HCT116 (cell line): ENCODE results near the gene FCER2. TPM values are rescaled to one million over a fixed set of nuclear protein-coding genes. Genes with fewer than 3 reads are reported as not detected.

Experiments
- ATAC-seq: fragments of 200-7000 bp; cut with Tn5 transposase; 2 replicates; pipeline ENCODE4 v1.9.1; 2020; ENCODE audit warnings: mild to moderate bottlenecking, moderate library complexity
- BruUV-seq: library from RNA; stranded (reverse); fragments of 400-500 nt; replicated peaks from 2 replicates; lab custom pipeline; 2021; lab: Mats Ljungman, UMichigan
- CTCF ChIA-PET: fragments of 300-600 bp; sonication (Branson Sonifier 250); formaldehyde crosslinking; loops from one replicate; lab custom pipeline; 2021; ENCODE audit warnings: antibody characterized with exemption; lab: Charles Lee
- POLR2A ChIA-PET: fragments of 300-600, 350-600 bp; sonication (Branson Sonifier 250); formaldehyde crosslinking; loops from one replicate; lab custom pipeline; 2021; ENCODE audit warnings: antibody characterized with exemption; lab: Charles Lee
- RAD21 ChIA-PET, 2 experiments: fragments of 300-600 bp; sonication (Branson Sonifier 250); formaldehyde crosslinking; loops; one replicate each; lab custom pipeline; 2023; ENCODE audit warnings: low total read pairs in 2 of 2; ENCODE audit not compliant: uncharacterized antibody in 2 of 2, unreplicated experiment in 2 of 2, low non-redundant PET in 1 of 2; lab: Charles Lee
- DNase-seq: peaks from one replicate; pipeline ENCODE4 v3.0.0-alpha.2; 2010; ENCODE audit warnings: low read depth, low spot score
- H2AFZ ChIP-seq: fragments of 200-600 bp; shearing (Covaris generic), sonication (generic); 2 replicates; pipeline ENCODE4 v1.6.1; 2017; ENCODE audit warnings: low read depth, mixed run types, mixed read lengths, antibody characterized with exemption, low read length; ENCODE audit not compliant: poor library complexity, severe bottlenecking
- H3K27ac ChIP-seq: 2 replicates; pipeline ENCODE4 v1.5.1; 2012; ENCODE audit warnings: low read depth, low read length
- H3K27me3 ChIP-seq: fragments of 200-600 bp; sonication (generic); 2 replicates; pipeline ENCODE4 v1.6.1; 2016; ENCODE audit warnings: mixed run types, low read length, mixed read lengths; ENCODE audit not compliant: insufficient read depth
- H3K36me3 ChIP-seq, 2 experiments: fragments of 200-500 bp in 1 of 2; fragments of 200-600 bp in 1 of 2; sonication (Bioruptor generic) in 1 of 2; sonication (generic) in 1 of 2; 2 replicates each; pipeline versions ENCODE4 v1.5.1 to v1.6.1; 2014 to 2016; ENCODE audit warnings: low read length in 2 of 2, inconsistent platforms in 1 of 2, mixed read lengths in 1 of 2, mixed run types in 1 of 2; ENCODE audit not compliant: insufficient read depth in 2 of 2, control insufficient read depth in 1 of 2
- H3K4me1 ChIP-seq, 2 experiments: fragments of 200-600 bp in 1 of 2; sonication (generic) in 1 of 2; 2 replicates each; pipeline versions ENCODE4 v1.5.1 to v1.6.1; 2012 to 2017; ENCODE audit warnings: low read length in 2 of 2, inconsistent platforms in 1 of 2, mild to moderate bottlenecking in 1 of 2, mixed read lengths in 1 of 2, mixed run types in 1 of 2, moderate library complexity in 1 of 2; ENCODE audit not compliant: insufficient read depth in 2 of 2, control insufficient read depth in 1 of 2
- H3K4me2 ChIP-seq: fragments of 200-600 bp; sonication (generic); 2 replicates; pipeline ENCODE4 v1.6.1; 2017; ENCODE audit warnings: mixed run types, low read length, mixed read lengths
- H3K4me3 ChIP-seq, 2 experiments: fragments of 200-600 bp in 1 of 2; sonication (generic) in 1 of 2; replicated peaks in 1 of 2; 2 replicates each; pipeline ENCODE4 v1.5.1; 2011 to 2016; ENCODE audit warnings: low read length in 2 of 2, control low read depth in 1 of 2, low read depth in 1 of 2, mild to moderate bottlenecking in 1 of 2, mixed read lengths in 1 of 2, mixed run types in 1 of 2
- H3K79me2 ChIP-seq: fragments of 200-600 bp; sonication (generic); 2 replicates; pipeline ENCODE4 v1.6.1; 2017; ENCODE audit warnings: mild to moderate bottlenecking, mixed run types, low read length, moderate library complexity, mixed read lengths; ENCODE audit not compliant: insufficient read depth
- H3K9ac ChIP-seq: fragments of 200-600 bp; sonication (generic); 2 replicates; pipeline ENCODE4 v1.6.1; 2016; ENCODE audit warnings: low read length, mixed read lengths
- H3K9me2 ChIP-seq: fragments of 200-600 bp; sonication (generic), shearing (Covaris generic); 2 replicates; pipeline ENCODE4 v1.6.1; 2017; ENCODE audit warnings: mixed run types, mild to moderate bottlenecking, moderate library complexity; ENCODE audit not compliant: insufficient read depth
- H3K9me3 ChIP-seq, 2 experiments: fragments of 200-500 bp in 1 of 2; fragments of 200-600 bp in 1 of 2; sonication (Bioruptor generic) in 1 of 2; sonication (generic) in 1 of 2; 2 replicates each; pipeline ENCODE4 v1.6.1; 2014 to 2017; ENCODE audit warnings: low read length in 2 of 2, mixed read lengths in 2 of 2, inconsistent platforms in 1 of 2, low read depth in 1 of 2, mild to moderate bottlenecking in 1 of 2, mixed run types in 1 of 2, moderate library complexity in 1 of 2; ENCODE audit not compliant: control insufficient read depth in 1 of 2, insufficient read depth in 1 of 2
- H4K20me1 ChIP-seq: fragments of 200-600 bp; sonication (generic), shearing (Covaris generic); 2 replicates; pipeline ENCODE4 v1.6.1; 2017; ENCODE audit warnings: mixed run types, mild to moderate bottlenecking, moderate library complexity; ENCODE audit not compliant: insufficient read depth
- ATF3 ChIP-seq: IDR thresholded peaks from 2 replicates; pipeline ENCODE4 v1.6.1; 2012
- CBX3 ChIP-seq: IDR thresholded peaks from 2 replicates; pipeline ENCODE4 v1.6.1; 2012; ENCODE audit warnings: low read depth
- CTCF ChIP-seq, 3 experiments: fragments of 200-600 bp in 1 of 3; sonication (generic) in 1 of 3; IDR thresholded peaks in 2 of 3; conservative IDR thresholded peaks in 1 of 3; 2 replicates each; pipeline ENCODE4 v1.5.1; 2012 to 2017; ENCODE audit warnings: low read depth in 2 of 3, low read length in 2 of 3, antibody characterized with exemption in 1 of 3, borderline replicate concordance in 1 of 3, control low read depth in 1 of 3, mild to moderate bottlenecking in 1 of 3, mixed read lengths in 1 of 3, mixed run types in 1 of 3, moderate library complexity in 1 of 3; ENCODE audit not compliant: insufficient read depth in 1 of 3
- EGR1 ChIP-seq: IDR thresholded peaks from 2 replicates; pipeline ENCODE4 v1.6.1; 2012; ENCODE audit warnings: low read depth
- ELF1 ChIP-seq: IDR thresholded peaks from 2 replicates; pipeline ENCODE4 v1.6.1; 2012; ENCODE audit warnings: low read depth, borderline replicate concordance
- POLR2A ChIP-seq: IDR thresholded peaks from 2 replicates; pipeline ENCODE4 v1.7.0; 2011; ENCODE audit warnings: borderline replicate concordance; ENCODE audit not compliant: insufficient read depth, insufficient read length; ENCODE audit errors: extremely low read depth
- POLR2AphosphoS5 ChIP-seq: IDR thresholded peaks from 2 replicates; pipeline ENCODE4 v1.6.1; 2011; ENCODE audit warnings: mild to moderate bottlenecking, low read depth, low read length, moderate library complexity
- RAD21 ChIP-seq: IDR thresholded peaks from 2 replicates; pipeline ENCODE4 v1.6.1; 2012; ENCODE audit warnings: low read depth, mild to moderate bottlenecking
- SIN3A ChIP-seq: IDR thresholded peaks from 2 replicates; pipeline ENCODE4 v1.6.1; 2012; ENCODE audit warnings: low read depth
- SRF ChIP-seq: IDR thresholded peaks from 2 replicates; pipeline ENCODE4 v1.6.1; 2012; ENCODE audit warnings: low read depth
- YY1 ChIP-seq: IDR thresholded peaks from 2 replicates; pipeline ENCODE4 v1.6.1; 2011; ENCODE audit warnings: low read length, low read depth, moderate library complexity, mild to moderate bottlenecking; ENCODE audit not compliant: insufficient replicate concordance; ENCODE audit errors: extremely low read depth
- ZNF274 ChIP-seq: fragments of 200-500 bp; sonication (Bioruptor generic); IDR thresholded peaks from 2 replicates; pipeline ENCODE4 v1.6.1; 2014; ENCODE audit warnings: mild to moderate bottlenecking, low read depth, low read length, inconsistent platforms
- intact Hi-C: fragments of 100-400 bp; cut with micrococcal nuclease; formaldehyde crosslinking; loops from 2 replicates; pipeline ENCODE4 v1.10.0; 2022
- total RNA-seq: library from RNA; stranded (reverse); gene quantifications from one replicate; pipeline ENCODE4 v1.2.1, GENCODE V29; 2021; ENCODE audit not compliant: unreplicated experiment
- TF ChIP-seq, protein P1 (sequence below): IDR thresholded peaks from 2 replicates; pipeline ENCODE4 v1.6.1; 2011; ENCODE audit warnings: mild to moderate bottlenecking, low read length, moderate library complexity; ENCODE audit not compliant: insufficient replicate concordance; ENCODE audit errors: extremely low read depth

The FCER2 gene
- total RNA-seq, 1 experiment from 2014 or later: 0.20 TPM

GRCh38 chr19:7739211-7739755 is 37.4 kb upstream of the FCER2 start (continued):
- TF ChIP-seq SIN3A: no peak
- no peak for TF ChIP-seq ATF3
- TF ChIP-seq POLR2AphosphoS5: no peak
- TF ChIP-seq POLR2A: no peak
- TF ChIP-seq EGR1: no peak
- no peak for TF ChIP-seq ELF1
- TF ChIP-seq, protein P1, sequence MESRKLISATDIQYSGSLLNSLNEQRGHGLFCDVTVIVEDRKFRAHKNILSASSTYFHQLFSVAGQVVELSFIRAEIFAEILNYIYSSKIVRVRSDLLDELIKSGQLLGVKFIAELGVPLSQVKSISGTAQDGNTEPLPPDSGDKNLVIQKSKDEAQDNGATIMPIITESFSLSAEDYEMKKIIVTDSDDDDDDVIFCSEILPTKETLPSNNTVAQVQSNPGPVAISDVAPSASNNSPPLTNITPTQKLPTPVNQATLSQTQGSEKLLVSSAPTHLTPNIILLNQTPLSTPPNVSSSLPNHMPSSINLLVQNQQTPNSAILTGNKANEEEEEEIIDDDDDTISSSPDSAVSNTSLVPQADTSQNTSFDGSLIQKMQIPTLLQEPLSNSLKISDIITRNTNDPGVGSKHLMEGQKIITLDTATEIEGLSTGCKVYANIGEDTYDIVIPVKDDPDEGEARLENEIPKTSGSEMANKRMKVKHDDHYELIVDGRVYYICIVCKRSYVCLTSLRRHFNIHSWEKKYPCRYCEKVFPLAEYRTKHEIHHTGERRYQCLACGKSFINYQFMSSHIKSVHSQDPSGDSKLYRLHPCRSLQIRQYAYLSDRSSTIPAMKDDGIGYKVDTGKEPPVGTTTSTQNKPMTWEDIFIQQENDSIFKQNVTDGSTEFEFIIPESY: no peak

GRCh38 chr19:7738023-7738422 is 36.1 kb upstream of the FCER2 start:
- Histone ChIP-seq H3K79me2 (no peaks in the 10 kb centered on the region), H3K27ac (no peak overlapping the region), H4K20me1 (no peaks in the 10 kb centered on the region), H3K9me3 (no peaks in the 10 kb centered on the region), H2AFZ (no peak overlapping the region), H3K36me3 (no peaks in the 10 kb centered on the region), H3K4me2 (no peak overlapping the region), H3K9me2 (no peaks in the 10 kb centered on the region), H3K9ac (no peak overlapping the region), H3K27me3 (peaks cover 32% of the 10 kb centered on the region), H3K4me3 (no peak overlapping the region), H3K4me1 (no peaks in the 10 kb centered on the region)
- no TSS peak for BruUV-seq
- ATAC-seq: no peak
- no peak for TF ChIP-seq SRF
- TF ChIP-seq RAD21: no peak
- no peak for TF ChIP-seq ZNF274
- no peak for TF ChIP-seq YY1
- no peak for TF ChIP-seq POLR2AphosphoS5
- TF ChIP-seq CTCF (IDR thresholded peaks at IDR 0.05 in 2 of 3, conservative IDR thresholded peaks at IDR 0.05 in 1 of 3; ENCODE audit: borderline replicate concordance in 1 of 3, insufficient read depth in 1 of 3, low read depth in 2 of 3, low read length in 2 of 3): no peak
- no peak for TF ChIP-seq CBX3
- ChIA-PET CTCF (no interaction called here), RAD21 (no interaction called here), POLR2A (no interaction called here)
- intact Hi-C loops: no loop called here
- no peak for DNase-seq
